Measurements from ENCODE around the gene NEK9.
A peak's percentile ranks its signal among the peaks of the same experiment; 100 is the strongest.
"Not testable (repeated sequence)": the region's sequence is repeated elsewhere in the genome, so short reads cannot be mapped to it uniquely, and the experiment has no call there.

The NEK9 gene

GRCh38 chr14:75153295-75153694 lies 26.4 kb upstream of the NEK9 start:
- peaks cover 8% of the 10 kb centered on the region for H3K36me3 ChIP-seq (ENCODE audit: control insufficient read depth, insufficient read depth, low read length)
- no peak for TF ChIP-seq CTCF (IDR thresholded peaks at IDR 0.05; ENCODE audit: insufficient read depth, low read length, poor library complexity, severe bottlenecking)
- no peak for DNase-seq (ENCODE audit: extremely low read depth, insufficient read length)
- H3K27me3 ChIP-seq (replicated peaks; ENCODE audit: control insufficient read depth, insufficient read depth, low read length) = no peaks in the 10 kb centered on the region
- no peak overlapping the region for H3K4me3 ChIP-seq (replicated peaks; ENCODE audit: low read depth, low read length)

- no peaks in the 10 kb centered on the region for H3K27me3 ChIP-seq (replicated peaks; ENCODE audit: control insufficient read depth, insufficient read depth, low read length)
- H3K36me3 ChIP-seq (ENCODE audit: control insufficient read depth, insufficient read depth, low read length) = peaks cover 8% of the 10 kb centered on the region
- H3K4me3 ChIP-seq (replicated peaks; ENCODE audit: low read depth, low read length) = no peak overlapping the region
- TF ChIP-seq CTCF (IDR thresholded peaks at IDR 0.05; ENCODE audit: insufficient read depth, low read length, poor library complexity, severe bottlenecking) = no peak
- no peak for DNase-seq (ENCODE audit: extremely low read depth, insufficient read length)
These were observed 25.0 kb upstream of the NEK9 start for GRCh38 chr14:75151851-75152250.

- not testable (repeated sequence) for H3K36me3 ChIP-seq (ENCODE audit: control insufficient read depth, insufficient read depth, low read length); DNase-seq (ENCODE audit: extremely low read depth, insufficient read length); H3K27me3 ChIP-seq (replicated peaks; ENCODE audit: control insufficient read depth, insufficient read depth, low read length); H3K4me3 ChIP-seq (replicated peaks; ENCODE audit: low read depth, low read length)
These were observed 23.8 kb upstream of the NEK9 start for GRCh38 chr14:75150637-75151036.

GRCh38 chr14:75150150-75150549 lies 23.3 kb upstream of the NEK9 start:
- Histone ChIP-seq H3K27me3 (replicated peaks; ENCODE audit: control insufficient read depth, insufficient read depth, low read length) (no peaks in the 10 kb centered on the region), H3K36me3 (ENCODE audit: control insufficient read depth, insufficient read depth, low read length) (peaks cover 10% of the 10 kb centered on the region), H3K4me3 (replicated peaks; ENCODE audit: low read depth, low read length) (no peak overlapping the region)
- DNase-seq (ENCODE audit: extremely low read depth, insufficient read length) = no peak
- no peak for TF ChIP-seq CTCF (IDR thresholded peaks at IDR 0.05; ENCODE audit: insufficient read depth, low read length, poor library complexity, severe bottlenecking)

GRCh38 chr14:75147423-75148071 lies 20.7 kb upstream of the NEK9 start:
- Histone ChIP-seq H3K4me3 (replicated peaks; ENCODE audit: low read depth, low read length) (no peak overlapping the region), H3K27me3 (replicated peaks; ENCODE audit: control insufficient read depth, insufficient read depth, low read length) (no peaks in the 10 kb centered on the region), H3K36me3 (ENCODE audit: control insufficient read depth, insufficient read depth, low read length) (peaks cover 10% of the 10 kb centered on the region)
- no peak for DNase-seq (ENCODE audit: extremely low read depth, insufficient read length)
- TF ChIP-seq CTCF (IDR thresholded peaks at IDR 0.05; ENCODE audit: insufficient read depth, low read length, poor library complexity, severe bottlenecking) = peak; percentile 26

GRCh38 chr14:75144944-75145343 lies 18.1 kb upstream of the NEK9 start:
- Histone ChIP-seq H3K4me3 (replicated peaks; ENCODE audit: low read depth, low read length) (no peak overlapping the region), H3K36me3 (ENCODE audit: control insufficient read depth, insufficient read depth, low read length) (peaks cover 7% of the 10 kb centered on the region), H3K27me3 (replicated peaks; ENCODE audit: control insufficient read depth, insufficient read depth, low read length) (no peaks in the 10 kb centered on the region)
- no peak for DNase-seq (ENCODE audit: extremely low read depth, insufficient read length)
- TF ChIP-seq CTCF (IDR thresholded peaks at IDR 0.05; ENCODE audit: insufficient read depth, low read length, poor library complexity, severe bottlenecking) = no peak
